Right atrium auricular region (tissue), 2 donors: ENCODE measurements around the gene POLR2C. TPM values are rescaled to one million over a fixed set of nuclear protein-coding genes. Genes with fewer than 3 reads are reported as not detected.
"Not testable (repeated sequence)": the region's sequence is repeated elsewhere in the genome, so short reads cannot be mapped to it uniquely, and the experiment has no call there.

Experiments used
- DNase-seq: peaks from one replicate; pipeline ENCODE4 v3.0.0-alpha.2; 2019; ENCODE audit warnings: low spot score
- H3K27ac ChIP-seq, 2 donors: fragments of 200-600 bp; sonication (generic); 1 replicate in 1 of 2; 2 replicates in 1 of 2; pipeline ENCODE4 v1.5.1; 2016 to 2019
- H3K27me3 ChIP-seq, 2 donors: fragments of 200-600 bp; sonication (generic); one replicate each; pipeline versions ENCODE4 v1.5.1 to v1.6.0; 2017 to 2019
- H3K36me3 ChIP-seq: fragments of 200-600 bp; sonication (generic); one replicate; pipeline ENCODE4 v1.5.1; 2016
- H3K4me1 ChIP-seq, 2 donors: fragments of 200-600 bp; sonication (generic); one replicate each; pipeline versions ENCODE4 v1.5.1 to v1.6.0; 2017 to 2019
- H3K4me3 ChIP-seq, 2 donors: fragments of 200-600 bp; sonication (generic); 1 replicate in 1 of 2; 2 replicates in 1 of 2; pipeline ENCODE4 v1.5.1; 2017 to 2019; ENCODE audit warnings: mild to moderate bottlenecking in 1 of 2, moderate library complexity in 1 of 2
- H3K9me3 ChIP-seq, 2 donors: fragments of 200-600 bp; sonication (generic); one replicate each; pipeline ENCODE4 v1.5.1; 2019
- CTCF ChIP-seq, 2 donors: fragments of 200-600 bp; sonication (generic); IDR thresholded peaks; one replicate each; pipeline ENCODE4 v1.5.1; 2019; ENCODE audit warnings: antibody characterized with exemption in 2 of 2
- total RNA-seq, 2 donors: library from RNA; depleted of rRNA; stranded (reverse); fragments of >200 nt; gene quantifications; one replicate each; pipeline ENCODE4 v1.1.0, GENCODE V29; 2016

The POLR2C gene
- total RNA-seq, 2 donors from 2014 or later, result 76.8 to 86.3 TPM

- H3K9me3 ChIP-seq, result no peaks in the 10 kb centered on the region
- TF ChIP-seq CTCF (IDR thresholded peaks at IDR 0.05), result no peak
- DNase-seq, result no peak
- H3K27ac ChIP-seq, result no peak overlapping the region
- peaks cover 61% of the 10 kb centered on the region for H3K36me3 ChIP-seq
- H3K4me3 ChIP-seq, result no peak overlapping the region
- H3K4me1 ChIP-seq, result peaks cover 0 to 11% of the 10 kb centered on the region in 2 donors
- H3K27me3 ChIP-seq, result no peaks in the 10 kb centered on the region
These were observed 34.7 kb upstream of the POLR2C start for GRCh38 chr16:57427824-57428223.

GRCh38 chr16:57430955-57431354 lies 31.5 kb upstream of the POLR2C start:
- Histone ChIP-seq H3K4me1 (no peaks in the 10 kb centered on the region), H3K9me3 (no peaks in the 10 kb centered on the region), H3K36me3 (peaks cover 92% of the 10 kb centered on the region), H3K27ac (no peak overlapping the region), H3K27me3 (no peaks in the 10 kb centered on the region), H3K4me3 (no peak overlapping the region)
- no peak for TF ChIP-seq CTCF (IDR thresholded peaks at IDR 0.05)
- DNase-seq, result no peak

DNA sequence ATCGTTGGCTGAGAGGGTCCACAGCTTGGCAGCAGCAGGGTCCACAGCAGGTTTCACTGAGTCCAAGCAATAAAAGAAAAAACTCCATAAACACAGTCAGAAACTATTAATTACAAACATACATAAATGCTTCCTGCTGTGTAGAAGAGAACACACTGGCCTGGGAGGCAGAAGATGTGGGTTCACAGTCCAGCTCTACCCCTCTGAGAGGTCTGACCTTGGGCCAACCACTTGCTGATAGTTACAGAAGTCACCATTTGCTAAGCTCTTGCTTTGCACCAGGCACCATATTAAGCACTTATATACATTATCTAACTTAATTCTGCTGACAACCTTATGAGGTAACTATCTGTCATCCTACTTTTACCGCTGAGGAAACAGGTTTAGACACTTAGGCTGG lies 30.0 kb upstream of the POLR2C start:
- no peak for TF ChIP-seq CTCF (IDR thresholded peaks at IDR 0.05)
- peaks cover 95% of the 10 kb centered on the region for H3K36me3 ChIP-seq

DNA sequence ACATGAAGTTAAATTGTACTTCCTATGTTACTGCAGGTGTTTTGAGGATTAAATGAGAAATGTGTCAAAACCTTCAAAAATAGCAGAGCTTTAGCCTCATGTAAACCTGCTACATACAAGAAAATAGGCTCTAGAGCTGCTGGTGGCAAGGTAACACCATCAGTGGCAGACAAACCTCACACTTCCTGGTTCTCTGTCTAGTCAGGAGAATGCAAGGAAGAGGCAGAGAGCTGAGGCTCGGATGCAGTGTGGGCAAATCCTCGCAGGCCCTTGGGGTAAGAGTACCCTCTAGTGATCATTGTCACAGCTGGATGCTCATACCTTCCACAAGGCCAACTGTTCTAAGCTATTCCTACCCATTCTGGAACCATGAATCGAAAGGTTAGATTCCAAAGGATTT lies 29.5 kb upstream of the POLR2C start:
- no peak for TF ChIP-seq CTCF (IDR thresholded peaks at IDR 0.05)
- no peaks in the 10 kb centered on the region for H3K4me1 ChIP-seq
- H3K36me3 ChIP-seq, result peaks cover 97% of the 10 kb centered on the region
- no peaks in the 10 kb centered on the region for H3K27me3 ChIP-seq
- no peak overlapping the region for H3K27ac ChIP-seq
- H3K9me3 ChIP-seq, result no peaks in the 10 kb centered on the region
- no peak for DNase-seq
- no peak overlapping the region for H3K4me3 ChIP-seq

More for the DNA sequence above, 30.0 kb upstream of the POLR2C start:
- no peak for DNase-seq
- Histone ChIP-seq H3K27ac (no peak overlapping the region), H3K4me3 (no peak overlapping the region), H3K4me1 (no peaks in the 10 kb centered on the region), H3K9me3 (no peaks in the 10 kb centered on the region), H3K27me3 (no peaks in the 10 kb centered on the region)

- no peaks in the 10 kb centered on the region for H3K4me1 ChIP-seq
- H3K36me3 ChIP-seq, result peaks cover 98% of the 10 kb centered on the region
- no peak overlapping the region for H3K4me3 ChIP-seq
- no peaks in the 10 kb centered on the region for H3K9me3 ChIP-seq
- no peaks in the 10 kb centered on the region for H3K27me3 ChIP-seq
- no peak for TF ChIP-seq CTCF (IDR thresholded peaks at IDR 0.05)
- no peak for DNase-seq
- H3K27ac ChIP-seq, result no peak overlapping the region
These were observed 28.5 kb upstream of the POLR2C start for GRCh38 chr16:57434003-57434402.

- no peak overlapping the region for H3K4me3 ChIP-seq
- H3K36me3 ChIP-seq, result peaks cover 99% of the 10 kb centered on the region
- peaks cover 0 to 7% of the 10 kb centered on the region in 2 donors for H3K9me3 ChIP-seq
- no peaks in the 10 kb centered on the region for H3K27me3 ChIP-seq
- DNase-seq, result no peak
- H3K27ac ChIP-seq, result no peak overlapping the region
- no peaks in the 10 kb centered on the region for H3K4me1 ChIP-seq
- no peak for TF ChIP-seq CTCF (IDR thresholded peaks at IDR 0.05)
These were observed 26.6 kb upstream of the POLR2C start for GRCh38 chr16:57435838-57436237.

GRCh38 chr16:57439947-57440346 lies 22.5 kb upstream of the POLR2C start:
- not testable (repeated sequence) for H3K27ac ChIP-seq, H3K4me3 ChIP-seq, DNase-seq, H3K9me3 ChIP-seq, H3K27me3 ChIP-seq, H3K4me1 ChIP-seq
- peaks cover 63% of the 10 kb centered on the region for H3K36me3 ChIP-seq

- not testable (repeated sequence) for H3K9me3 ChIP-seq, DNase-seq, H3K27ac ChIP-seq, H3K4me1 ChIP-seq, H3K4me3 ChIP-seq, H3K27me3 ChIP-seq
- peaks cover 56% of the 10 kb centered on the region for H3K36me3 ChIP-seq
These were observed 21.9 kb upstream of the POLR2C start for GRCh38 chr16:57440551-57440950.
